ENCODE results near the gene ALKBH2.

DNA sequence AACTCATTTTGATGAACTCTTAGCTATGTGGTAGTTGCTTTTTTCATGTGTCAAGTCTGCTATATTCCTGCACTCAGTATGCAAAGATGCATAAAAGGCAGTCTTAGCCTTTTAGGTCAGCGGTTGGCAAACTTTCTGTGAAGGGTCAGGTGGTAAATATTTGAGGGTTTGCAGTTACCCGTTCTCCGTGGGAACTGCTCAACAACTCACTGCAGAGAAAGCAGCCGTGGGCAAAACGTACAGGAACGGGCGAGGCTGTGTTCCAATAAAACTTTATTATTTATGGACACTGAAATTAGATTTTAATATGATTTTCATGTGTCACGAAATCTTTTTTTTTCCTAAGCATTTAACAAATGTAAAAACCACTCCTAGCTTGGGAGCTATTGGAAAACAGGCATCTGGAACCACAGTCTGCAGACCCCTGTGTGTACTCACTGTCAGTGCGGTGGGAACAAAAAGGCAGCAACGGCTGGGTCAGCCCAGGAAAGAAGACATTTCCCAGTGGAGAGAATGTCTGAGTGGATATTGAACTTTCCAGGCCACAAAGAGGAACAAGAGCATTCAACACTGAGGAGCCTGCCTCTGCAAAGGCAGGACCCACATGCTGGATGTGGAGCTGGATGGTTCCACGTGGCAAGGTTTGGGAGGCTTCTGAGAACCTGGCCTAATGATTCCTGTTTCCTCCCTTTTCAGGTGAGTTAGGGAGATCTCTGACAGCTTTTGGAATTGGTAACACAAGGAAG lies 19.6 kb upstream of the ALKBH2 start:
- TF ChIP-seq EZH2 (IDR thresholded peaks at IDR 0.05; ENCODE audit: low read depth, unreplicated experiment), result no peak
- TF ChIP-seq, protein P1, sequence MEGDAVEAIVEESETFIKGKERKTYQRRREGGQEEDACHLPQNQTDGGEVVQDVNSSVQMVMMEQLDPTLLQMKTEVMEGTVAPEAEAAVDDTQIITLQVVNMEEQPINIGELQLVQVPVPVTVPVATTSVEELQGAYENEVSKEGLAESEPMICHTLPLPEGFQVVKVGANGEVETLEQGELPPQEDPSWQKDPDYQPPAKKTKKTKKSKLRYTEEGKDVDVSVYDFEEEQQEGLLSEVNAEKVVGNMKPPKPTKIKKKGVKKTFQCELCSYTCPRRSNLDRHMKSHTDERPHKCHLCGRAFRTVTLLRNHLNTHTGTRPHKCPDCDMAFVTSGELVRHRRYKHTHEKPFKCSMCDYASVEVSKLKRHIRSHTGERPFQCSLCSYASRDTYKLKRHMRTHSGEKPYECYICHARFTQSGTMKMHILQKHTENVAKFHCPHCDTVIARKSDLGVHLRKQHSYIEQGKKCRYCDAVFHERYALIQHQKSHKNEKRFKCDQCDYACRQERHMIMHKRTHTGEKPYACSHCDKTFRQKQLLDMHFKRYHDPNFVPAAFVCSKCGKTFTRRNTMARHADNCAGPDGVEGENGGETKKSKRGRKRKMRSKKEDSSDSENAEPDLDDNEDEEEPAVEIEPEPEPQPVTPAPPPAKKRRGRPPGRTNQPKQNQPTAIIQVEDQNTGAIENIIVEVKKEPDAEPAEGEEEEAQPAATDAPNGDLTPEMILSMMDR (conservative IDR thresholded peaks at IDR 0.05; ENCODE audit: low read depth in 2 of 2), result no peak
- TF ChIP-seq POLR2AphosphoS5 (IDR thresholded peaks at IDR 0.05; ENCODE audit: low read depth), result no peak
- TF ChIP-seq CREB1 (CRISPR knock-in tag; IDR thresholded peaks at IDR 0.05; ENCODE audit: low read depth), result no peak
- TF ChIP-seq JUNB (IDR thresholded peaks at IDR 0.05; ENCODE audit: unreplicated experiment), result no peak
